HG02610 (cell line): ENCODE results near the gene SKI.

Experiments used
- ATAC-seq: cut with Tn5 transposase; IDR thresholded peaks from one replicate; pipeline ENCODE4 v1.9.1; 2021; ENCODE audit warnings: mild to moderate bottlenecking, moderate library complexity; ENCODE audit not compliant: unreplicated experiment

SKI gene

DNA sequence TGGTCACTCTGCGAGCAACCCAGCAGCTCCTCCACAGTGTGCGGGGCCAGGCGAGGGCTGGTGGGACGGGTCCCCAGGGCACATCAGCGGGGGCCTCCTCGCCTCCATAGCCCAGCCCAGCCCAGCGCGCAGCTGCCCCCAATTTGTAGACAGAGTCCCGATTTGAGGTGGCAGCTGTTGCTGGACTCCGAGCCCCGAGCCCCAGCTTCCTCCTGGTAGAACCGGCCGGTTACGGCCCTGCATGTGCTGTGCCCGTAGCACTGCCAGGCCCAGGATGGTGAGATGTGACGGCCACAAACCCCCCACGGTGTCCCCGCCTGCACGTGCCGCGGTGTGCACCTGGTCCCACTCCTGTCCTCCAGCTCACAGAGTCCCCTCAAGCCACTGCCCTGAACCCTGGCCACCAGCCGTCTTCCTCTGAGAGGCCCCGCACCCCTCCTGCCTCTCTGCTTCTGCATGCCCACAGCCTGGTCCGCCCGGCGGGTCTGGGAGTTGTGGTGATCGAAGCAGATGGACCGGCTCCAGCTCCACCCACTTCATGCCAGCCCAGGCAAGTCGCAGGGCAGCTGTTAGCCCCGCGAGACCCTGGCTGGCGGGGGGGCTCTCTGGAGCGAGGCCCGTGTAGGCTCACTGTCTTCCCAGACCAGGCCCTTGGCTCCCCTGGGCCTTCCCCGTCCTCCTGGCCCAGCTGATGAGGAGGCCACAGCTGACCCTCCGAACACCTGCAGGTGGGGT, 107.8 kb downstream of the SKI start:
- ATAC-seq, result no peak

DNA sequence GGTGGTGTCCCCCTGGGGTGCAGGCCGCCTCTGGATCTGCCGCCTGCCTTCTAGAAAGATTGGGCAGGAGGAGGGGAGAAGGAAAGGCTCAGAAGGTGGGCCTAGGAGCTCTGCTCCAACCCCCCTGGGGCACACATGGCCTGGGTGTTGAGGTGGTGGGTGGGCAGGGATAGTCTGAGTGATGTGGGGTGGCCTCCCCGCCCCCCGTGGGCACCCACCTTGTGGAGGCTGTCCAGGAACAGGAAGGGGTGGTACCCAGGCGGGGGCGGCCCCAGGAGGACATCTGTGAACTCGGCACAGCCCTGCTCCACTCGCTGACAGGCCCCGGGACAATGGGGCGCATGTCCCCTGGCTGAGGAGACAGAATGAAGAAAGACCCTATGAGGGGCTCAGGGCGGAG, 108.4 kb downstream of the SKI start:
- no peak for ATAC-seq

DNA sequence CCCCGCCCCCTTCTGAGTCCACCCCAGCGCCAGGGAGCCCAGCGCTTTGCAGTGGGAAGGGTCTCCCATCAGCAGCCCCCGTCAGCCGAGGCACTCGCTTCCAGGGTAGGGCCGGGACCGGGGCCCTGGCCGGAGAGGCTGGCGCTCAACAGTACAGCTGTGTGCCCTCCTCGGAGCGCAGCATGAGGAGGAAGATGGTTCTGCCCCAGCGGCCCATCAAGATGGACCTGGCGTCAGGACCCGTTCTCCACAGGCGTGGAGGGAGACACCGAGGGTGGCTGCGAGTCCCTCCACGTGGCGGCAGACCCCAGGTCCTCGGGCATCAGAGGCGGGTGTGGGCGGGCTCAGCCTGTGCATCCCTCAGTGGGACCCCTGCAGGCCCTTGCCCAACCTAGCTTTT, 109.0 kb downstream of the SKI start:
- ATAC-seq, result no peak

DNA sequence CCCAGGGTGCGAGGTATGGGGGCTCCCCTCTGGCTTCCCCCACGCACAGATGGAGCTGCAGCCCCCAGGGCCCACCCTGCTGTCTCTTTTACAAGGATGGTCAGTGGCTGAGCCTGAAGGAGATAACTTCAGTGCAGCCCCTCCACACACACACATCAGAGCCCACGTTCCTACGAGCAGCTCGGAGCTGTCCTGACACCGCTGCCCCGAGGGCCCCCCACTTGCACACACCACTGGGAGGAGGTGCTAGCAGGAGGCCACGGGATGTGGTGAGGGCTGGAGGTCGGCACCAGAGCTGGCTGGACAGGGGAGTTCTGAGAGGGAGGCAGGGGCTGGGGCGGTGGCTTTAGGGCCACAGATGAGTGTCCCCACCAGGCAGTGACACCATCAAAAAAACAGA, 109.4 kb downstream of the SKI start:
- no peak for ATAC-seq

DNA sequence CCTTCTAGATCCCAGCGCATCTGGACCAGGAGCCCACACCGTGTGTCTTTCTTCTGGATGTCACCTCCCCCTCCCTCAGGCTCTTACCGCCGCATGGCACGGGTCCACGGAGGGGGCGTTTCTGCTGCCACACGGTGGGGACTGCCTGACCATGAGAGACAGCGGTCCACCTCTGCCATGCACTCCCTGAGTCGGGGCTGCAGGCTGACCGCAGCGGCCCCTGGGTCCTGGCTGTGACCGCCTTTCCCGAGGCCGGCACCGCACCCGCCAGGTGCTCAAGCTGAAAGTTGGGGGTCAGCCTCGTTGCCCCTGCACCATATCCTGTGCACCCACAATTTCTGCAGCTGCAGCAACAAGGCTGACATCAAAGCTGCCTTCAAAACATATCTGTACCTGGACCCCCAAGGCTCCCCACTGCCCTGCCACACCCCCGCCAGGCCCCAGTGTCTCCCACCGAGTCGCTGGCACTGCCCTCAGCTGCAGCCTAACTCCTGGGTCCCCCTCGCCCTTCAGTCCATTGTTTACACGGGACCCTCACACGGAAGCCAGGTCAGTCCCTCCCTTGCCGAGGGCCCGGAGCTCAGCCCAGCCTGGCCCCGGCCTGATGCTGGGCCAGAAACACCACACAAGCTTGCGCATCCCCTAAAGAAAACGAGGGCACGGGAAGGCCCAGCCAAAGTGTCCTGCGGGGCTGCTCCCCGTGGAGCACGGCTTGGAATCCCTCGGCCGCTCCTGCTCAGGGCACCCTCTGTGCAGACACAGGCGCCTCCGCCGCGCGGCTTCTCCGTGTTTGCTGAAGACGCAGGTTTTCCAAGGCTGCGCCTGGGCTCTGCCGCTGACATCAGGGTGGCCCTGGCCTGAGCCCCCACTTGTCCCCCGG, 111.3 kb downstream of the SKI start:
- no peak for ATAC-seq

DNA sequence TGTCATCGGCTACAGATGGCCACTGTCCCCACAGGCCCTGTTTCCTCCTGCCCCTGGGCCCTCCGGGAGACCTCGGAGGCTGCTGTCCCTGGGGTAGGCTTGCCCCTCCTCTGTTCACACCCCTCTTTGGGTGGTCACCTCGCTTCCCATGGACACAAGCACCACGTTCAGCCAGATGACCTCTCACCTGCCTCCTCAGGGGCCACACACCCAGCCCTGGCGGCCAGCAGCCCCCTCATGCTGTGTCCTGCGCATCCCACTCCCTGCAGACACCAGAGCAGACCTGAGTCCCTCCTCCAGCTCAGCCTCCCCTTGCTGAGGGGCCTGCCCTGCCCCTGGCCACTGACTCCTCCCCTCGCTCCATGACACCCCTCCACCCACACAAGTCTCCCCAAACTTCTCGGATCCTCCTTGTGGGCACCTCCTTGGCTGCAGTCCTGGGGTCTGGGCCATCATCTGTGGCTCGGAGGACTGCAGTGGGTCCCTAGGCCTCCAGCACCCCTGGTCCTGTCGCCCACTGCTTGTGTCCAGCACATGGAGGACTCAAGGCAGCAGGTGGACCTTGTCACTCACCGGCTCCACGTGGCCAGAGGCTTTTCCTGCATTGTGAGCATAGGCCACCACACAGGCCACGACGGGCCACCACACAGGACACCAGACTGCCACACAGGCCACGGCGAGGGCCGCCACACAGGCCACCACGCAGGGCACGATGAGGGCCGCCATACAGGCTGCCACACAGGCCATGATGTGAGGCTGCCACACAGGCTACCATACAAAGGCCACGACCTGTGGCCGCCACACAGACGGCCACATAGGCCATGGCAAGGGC, 112.2 kb downstream of the SKI start:
- ATAC-seq, result no peak

- ATAC-seq, result no peak
Observed at GRCh38 chr1:2340918-2341254, 112.8 kb downstream of the SKI start.

GRCh38 chr1:2341706-2342383, 113.7 kb downstream of the SKI start:
- ATAC-seq, result no peak

GRCh38 chr1:2342384-2343022, 114.4 kb downstream of the SKI start:
- no peak for ATAC-seq

DNA sequence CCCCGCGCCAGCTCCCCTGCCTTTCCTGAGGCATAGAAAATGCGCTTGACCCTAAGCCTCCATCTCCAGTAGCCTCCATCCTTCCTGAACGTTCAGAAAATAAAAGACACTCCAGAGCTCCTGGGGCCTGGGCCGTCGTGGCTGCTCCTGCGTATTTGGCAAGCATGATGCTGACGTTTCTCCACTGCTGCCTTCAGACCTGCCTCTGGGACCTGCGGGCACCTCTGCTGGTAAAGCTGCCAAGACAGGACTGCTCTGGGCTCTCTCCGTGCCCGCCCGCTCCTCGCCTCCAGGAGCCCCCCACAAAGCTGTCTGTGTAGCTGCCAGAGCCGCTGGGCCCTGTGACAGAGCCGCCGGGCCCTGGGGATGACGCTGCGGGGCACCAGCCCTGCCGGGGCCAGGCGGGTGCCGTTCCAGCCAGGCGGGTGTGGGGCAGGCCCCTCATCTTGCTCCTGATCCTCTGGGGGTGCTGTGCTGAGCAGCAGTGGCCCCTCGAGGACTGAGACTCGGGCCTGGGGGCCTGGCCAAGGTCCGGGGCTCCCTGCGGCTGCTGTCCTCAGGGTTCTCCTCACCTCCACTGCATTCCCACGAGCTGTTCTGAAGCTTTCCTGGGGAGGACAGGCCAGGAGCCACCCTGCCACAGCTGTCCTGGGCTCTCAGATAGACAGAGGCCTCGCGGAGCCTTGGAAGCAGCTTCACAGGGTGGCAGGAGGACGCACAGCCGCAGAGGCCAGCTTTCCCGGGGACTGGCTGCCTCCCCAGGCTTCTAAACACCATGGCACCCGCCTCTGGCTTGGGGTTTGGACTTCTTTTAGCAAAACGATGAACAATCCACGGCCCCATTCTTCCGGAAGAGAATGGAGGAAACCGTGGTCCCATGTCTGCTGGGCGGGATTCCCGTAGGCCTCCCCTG, 115.2 kb downstream of the SKI start:
- no peak for ATAC-seq

DNA sequence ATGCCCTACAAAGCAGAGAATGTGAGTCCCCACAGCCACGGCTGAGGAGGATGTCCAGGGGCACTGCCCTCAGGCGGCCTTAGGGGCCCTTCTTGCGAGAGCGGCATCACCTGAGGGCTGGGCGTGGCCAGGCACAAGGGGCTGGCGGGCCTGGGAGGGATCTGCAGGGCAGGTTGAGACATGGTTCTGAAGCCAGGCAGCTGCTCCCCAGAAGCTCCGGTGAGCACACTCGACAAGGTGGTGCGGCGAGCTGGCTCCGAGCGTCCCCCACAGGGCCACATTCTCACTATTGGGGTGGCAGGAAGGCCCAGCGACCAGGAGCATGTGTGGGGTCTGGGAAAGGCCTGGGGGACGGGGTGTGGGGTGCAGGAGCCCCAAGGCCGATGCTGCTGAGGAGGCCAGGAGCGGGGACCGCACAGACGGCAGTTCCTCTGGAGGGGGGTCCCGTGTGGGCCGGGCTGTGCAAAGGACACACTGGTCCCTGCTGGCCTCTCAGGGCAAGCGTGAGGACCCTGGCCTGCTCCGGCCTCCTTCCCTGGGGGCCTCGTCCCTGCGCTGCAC, 116.1 kb downstream of the SKI start:
- ATAC-seq, result no peak

- no peak for ATAC-seq
Observed at GRCh38 chr1:2344744-2345296, 116.7 kb downstream of the SKI start.

- ATAC-seq, result no peak
Observed at GRCh38 chr1:2345297-2346075, 117.4 kb downstream of the SKI start.

DNA sequence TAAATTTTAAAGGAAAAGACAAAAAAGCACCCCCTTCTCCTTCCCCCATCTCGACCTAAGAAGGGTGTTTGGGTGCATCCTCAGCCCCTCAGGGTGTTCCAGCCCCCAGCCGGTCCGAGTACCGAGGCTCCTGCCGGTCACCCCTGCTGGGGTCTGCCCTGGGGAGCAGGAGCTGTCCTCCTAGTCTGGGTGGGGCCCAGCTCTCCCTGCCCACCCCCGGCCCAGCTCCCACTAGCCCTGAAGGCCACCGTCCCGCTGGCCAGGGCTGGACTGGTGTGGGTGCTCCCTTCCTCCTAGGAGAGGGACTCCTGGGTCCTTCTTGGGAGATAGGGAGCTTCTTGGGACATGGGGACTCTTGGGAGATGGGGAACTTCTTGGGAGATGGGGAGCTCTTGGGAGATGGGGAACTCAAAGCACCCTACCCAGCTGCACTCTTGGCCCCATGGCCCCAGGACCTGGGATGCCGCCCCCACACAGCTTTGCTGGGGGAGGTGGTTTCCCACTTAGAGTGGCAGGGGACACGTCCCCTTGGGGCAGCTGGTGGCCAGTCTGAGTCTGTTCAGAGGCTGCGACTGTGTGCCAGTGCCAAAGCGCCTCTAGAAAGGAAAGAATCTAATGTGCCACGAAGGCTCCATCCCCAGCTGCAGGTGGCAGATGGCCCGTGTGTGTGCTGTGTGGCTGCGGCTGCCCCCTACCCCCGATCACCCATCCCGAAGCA, 118.7 kb downstream of the SKI start:
- ATAC-seq, result no peak

GRCh38 chr1:2347409-2347785, 119.3 kb downstream of the SKI start:
- ATAC-seq, result no peak

GRCh38 chr1:2347896-2348295, 119.8 kb downstream of the SKI start:
- no peak for ATAC-seq
